Mesothelial cell of epicardium (in vitro differentiated cells): Measurements from ENCODE around the gene HDAC10. TPM values are rescaled to one million over a fixed set of nuclear protein-coding genes. Genes with fewer than 3 reads are reported as not detected.

Experiments used
- DNase-seq, 2 experiments: peaks; one replicate each; pipeline ENCODE4 v3.0.0; 2021; ENCODE audit warnings: low spot score in 2 of 2; ENCODE audit not compliant: unreplicated experiment in 2 of 2
- H3K27ac Mint-ChIP-seq: 2 replicates; pipeline ENCODE4 v1.8.0; 2021; ENCODE audit warnings: mixed read lengths
- H3K27me3 Mint-ChIP-seq: 2 replicates; pipeline ENCODE4 v1.8.0; 2021; ENCODE audit warnings: low read depth, mixed read lengths
- H3K36me3 Mint-ChIP-seq: 2 replicates; pipeline ENCODE4 v1.8.0; 2021; ENCODE audit warnings: mixed read lengths
- H3K4me1 Mint-ChIP-seq: 2 replicates; pipeline ENCODE4 v1.8.0; 2021; ENCODE audit warnings: mixed read lengths
- H3K4me3 Mint-ChIP-seq: 2 replicates; pipeline ENCODE4 v1.8.0; 2021; ENCODE audit warnings: mild to moderate bottlenecking, moderate library complexity, mixed read lengths
- H3K9me3 Mint-ChIP-seq: 2 replicates; pipeline ENCODE4 v1.8.0; 2021; ENCODE audit warnings: mixed read lengths
- CTCF ChIP-seq: fragments of 200-600 bp; sonication (generic); IDR thresholded peaks from one replicate; pipeline ENCODE4 v1.5.0; 2021; ENCODE audit warnings: antibody characterized with exemption; ENCODE audit not compliant: unreplicated experiment
- total RNA-seq: library from RNA; stranded (reverse); gene quantifications from 3 replicates; pipeline ENCODE4 v1.2.1, GENCODE V29; 2021

HDAC10 gene
- total RNA-seq, 1 donor from 2014 or later, result 79.5 TPM

- Mint-ChIP-seq H3K4me1 (no peaks in the 10 kb centered on the region), H3K27me3 (no peaks in the 10 kb centered on the region), H3K9me3 (no peaks in the 10 kb centered on the region), H3K27ac (no peak overlapping the region), H3K36me3 (peaks cover 21% of the 10 kb centered on the region), H3K4me3 (no peak overlapping the region)
- DNase-seq, result no peak
- TF ChIP-seq CTCF, result no peak
Measured at GRCh38 chr22:50226875-50227165, 24.2 kb downstream of the HDAC10 start.

- DNase-seq, result no peak
- TF ChIP-seq CTCF, result no peak
- no peaks in the 10 kb centered on the region for H3K9me3 Mint-ChIP-seq
- H3K4me1 Mint-ChIP-seq, result no peaks in the 10 kb centered on the region
- H3K36me3 Mint-ChIP-seq, result peaks cover 21% of the 10 kb centered on the region
- no peaks in the 10 kb centered on the region for H3K27me3 Mint-ChIP-seq
- no peak overlapping the region for H3K27ac Mint-ChIP-seq
- H3K4me3 Mint-ChIP-seq, result no peak overlapping the region
Measured at GRCh38 chr22:50226063-50226874, 24.8 kb downstream of the HDAC10 start.

GRCh38 chr22:50225200-50225969, 25.7 kb downstream of the HDAC10 start:
- no peak for DNase-seq
- Mint-ChIP-seq H3K27me3 (no peaks in the 10 kb centered on the region), H3K36me3 (peaks cover 25% of the 10 kb centered on the region), H3K27ac (no peak overlapping the region), H3K9me3 (no peaks in the 10 kb centered on the region), H3K4me1 (no peaks in the 10 kb centered on the region), H3K4me3 (no peak overlapping the region)
- no peak for TF ChIP-seq CTCF

- H3K36me3 Mint-ChIP-seq, result peaks cover 20% of the 10 kb centered on the region
- no peaks in the 10 kb centered on the region for H3K27me3 Mint-ChIP-seq
- H3K4me3 Mint-ChIP-seq, result no peak overlapping the region
- no peak overlapping the region for H3K27ac Mint-ChIP-seq
- H3K9me3 Mint-ChIP-seq, result no peaks in the 10 kb centered on the region
- no peak for TF ChIP-seq CTCF
- no peaks in the 10 kb centered on the region for H3K4me1 Mint-ChIP-seq
- DNase-seq, result no peak
Measured at GRCh38 chr22:50224071-50224470, 27.0 kb downstream of the HDAC10 start.

GRCh38 chr22:50222508-50222907, 28.6 kb downstream of the HDAC10 start:
- no peaks in the 10 kb centered on the region for H3K27me3 Mint-ChIP-seq
- peaks cover 20% of the 10 kb centered on the region for H3K36me3 Mint-ChIP-seq
- H3K9me3 Mint-ChIP-seq, result no peaks in the 10 kb centered on the region
- H3K4me1 Mint-ChIP-seq, result no peaks in the 10 kb centered on the region
- no peak overlapping the region for H3K4me3 Mint-ChIP-seq
- DNase-seq, result no peak
- no peak for TF ChIP-seq CTCF
- H3K27ac Mint-ChIP-seq, result no peak overlapping the region
